Activated naive CD4-positive, alpha-beta T cell treated with anti-CD3 and anti-CD28 coated beads for 36 hours (primary cell): ENCODE data around the gene FAAP100. TPM values are rescaled to one million over a fixed set of nuclear protein-coding genes. Genes with fewer than 3 reads are reported as not detected.
"Not testable (repeated sequence)": the region's sequence is repeated elsewhere in the genome, so short reads cannot be mapped to it uniquely, and the experiment has no call there.

Experiments
- CTCF ChIA-PET: fragments of 350-600 bp; sonication (Branson Sonifier 250); formaldehyde crosslinking; loops from one replicate; lab custom pipeline; 2021; ENCODE audit warnings: antibody characterized with exemption; lab: Charles Lee
- DNase-seq: peaks from one replicate; pipeline ENCODE4 v3.0.0-alpha.2; 2020
- H3K27ac Mint-ChIP-seq: one replicate; pipeline ENCODE4 v1.8.0; 2021; ENCODE audit warnings: mild to moderate bottlenecking, mixed read lengths
- H3K27me3 Mint-ChIP-seq: one replicate; pipeline ENCODE4 v1.8.0; 2021; ENCODE audit warnings: low read depth, mixed read lengths
- H3K36me3 Mint-ChIP-seq: one replicate; pipeline ENCODE4 v1.8.0; 2021; ENCODE audit warnings: low read depth, mixed read lengths
- H3K4me1 Mint-ChIP-seq: one replicate; pipeline ENCODE4 v1.8.0; 2021; ENCODE audit warnings: low read depth, mixed read lengths
- H3K4me3 Mint-ChIP-seq: one replicate; pipeline ENCODE4 v1.8.0; 2021; ENCODE audit warnings: mild to moderate bottlenecking, moderate library complexity, mixed read lengths
- H3K9me3 Mint-ChIP-seq: one replicate; pipeline ENCODE4 v1.8.0; 2021; ENCODE audit warnings: mixed read lengths
- intact Hi-C: fragments of 100-400 bp; cut with micrococcal nuclease; formaldehyde crosslinking; loops from one replicate; pipeline ENCODE4 v1.15.1; 2023
- total RNA-seq, 2 experiments: library from RNA; stranded (reverse); gene quantifications; one replicate each; pipeline ENCODE4 v1.2.3, GENCODE V29; 2021

FAAP100 gene
- total RNA-seq, 2 experiments from 2014 or later: 25.3 to 27.1 TPM

DNA sequence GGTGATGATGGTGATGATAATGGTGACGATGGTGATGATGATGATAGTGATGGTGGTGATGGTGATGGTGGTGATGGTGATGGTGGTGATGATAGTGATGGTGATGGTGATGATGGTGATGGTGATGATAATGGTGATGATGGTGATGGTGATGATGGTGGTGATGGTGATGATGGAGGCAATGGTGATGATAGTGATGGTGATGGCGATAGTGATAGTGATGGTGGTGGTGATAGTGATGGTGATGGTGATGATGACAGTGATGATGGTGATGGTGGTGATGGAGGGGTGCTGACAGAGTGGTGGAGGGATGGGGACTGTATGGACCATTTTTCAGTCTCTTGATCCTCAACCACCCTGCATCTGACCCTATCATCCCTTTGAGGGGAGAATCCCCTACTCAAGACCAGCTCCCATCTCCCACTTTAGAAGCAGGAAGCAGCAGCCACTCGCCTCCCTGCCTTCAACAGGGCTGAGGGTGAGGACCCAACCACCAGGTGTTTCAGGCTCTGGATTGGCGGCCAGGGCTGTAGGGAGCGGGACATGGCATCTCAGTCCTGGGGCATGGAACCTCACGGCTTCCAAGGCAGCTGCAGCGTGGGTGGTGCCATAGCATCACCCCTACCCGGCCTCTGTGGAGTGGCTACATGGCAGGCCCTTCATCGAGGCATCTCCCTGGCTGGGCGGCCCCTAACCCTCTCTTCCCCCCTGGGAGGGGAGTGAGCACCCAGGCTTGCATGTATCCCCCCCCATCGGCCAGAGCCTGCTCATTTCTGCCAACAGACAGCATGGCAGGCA is 19.5 kb downstream of the FAAP100 start:
- no peak overlapping the region for H3K4me3 Mint-ChIP-seq
- peaks cover 11% of the 10 kb centered on the region for H3K27me3 Mint-ChIP-seq
- H3K9me3 Mint-ChIP-seq: no peaks in the 10 kb centered on the region
- H3K4me1 Mint-ChIP-seq: no peaks in the 10 kb centered on the region
- CTCF ChIA-PET: no interaction called here
- DNase-seq: no peak
- H3K36me3 Mint-ChIP-seq: no peaks in the 10 kb centered on the region
- no peak overlapping the region for H3K27ac Mint-ChIP-seq
- intact Hi-C loops: no loop called here

DNA sequence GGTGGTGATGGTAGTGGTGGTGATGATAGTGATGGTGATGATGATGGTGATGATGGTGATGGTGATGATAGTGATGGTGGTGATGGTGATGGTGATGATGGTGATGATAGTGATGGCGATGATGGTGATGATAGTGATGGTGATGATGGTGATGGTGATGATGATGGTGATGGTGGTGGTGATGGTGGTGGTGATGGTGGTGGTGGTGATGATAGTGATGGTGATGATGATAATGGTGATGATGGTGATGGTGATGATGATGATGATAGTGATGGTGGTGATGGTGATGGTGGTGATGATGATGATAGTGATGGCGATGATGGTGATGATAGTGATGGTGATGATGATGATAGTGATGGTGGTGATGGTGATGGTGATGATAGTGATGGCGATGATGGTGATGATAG is 20.2 kb downstream of the FAAP100 start:
- H3K36me3 Mint-ChIP-seq, intact Hi-C loops, H3K9me3 Mint-ChIP-seq, CTCF ChIA-PET, H3K4me3 Mint-ChIP-seq, H3K4me1 Mint-ChIP-seq, DNase-seq, H3K27ac Mint-ChIP-seq: not testable (repeated sequence)
- H3K27me3 Mint-ChIP-seq: peaks cover 11% of the 10 kb centered on the region

DNA sequence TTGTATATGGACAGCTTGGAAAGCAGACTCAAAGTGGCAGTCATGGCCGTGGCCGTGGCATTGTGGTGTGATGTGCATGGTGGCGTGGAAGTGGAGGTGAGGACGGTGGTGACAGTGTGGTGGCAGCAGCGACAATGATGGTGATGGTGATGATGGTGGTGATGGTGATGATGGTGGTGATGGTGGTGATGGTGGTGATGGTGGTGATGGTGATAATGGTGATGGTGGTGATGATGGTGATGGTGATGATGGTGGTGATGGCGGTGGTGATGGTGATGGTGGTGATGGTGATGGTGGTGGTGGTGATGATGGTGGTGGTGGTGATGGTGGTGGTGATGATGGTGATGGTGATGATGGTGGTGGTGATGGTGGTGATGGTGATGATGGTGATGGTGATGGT is 21.1 kb downstream of the FAAP100 start:
- H3K9me3 Mint-ChIP-seq, CTCF ChIA-PET, H3K27ac Mint-ChIP-seq, intact Hi-C loops, H3K4me3 Mint-ChIP-seq, H3K4me1 Mint-ChIP-seq, DNase-seq, H3K36me3 Mint-ChIP-seq: not testable (repeated sequence)
- H3K27me3 Mint-ChIP-seq: peaks cover 11% of the 10 kb centered on the region

DNA sequence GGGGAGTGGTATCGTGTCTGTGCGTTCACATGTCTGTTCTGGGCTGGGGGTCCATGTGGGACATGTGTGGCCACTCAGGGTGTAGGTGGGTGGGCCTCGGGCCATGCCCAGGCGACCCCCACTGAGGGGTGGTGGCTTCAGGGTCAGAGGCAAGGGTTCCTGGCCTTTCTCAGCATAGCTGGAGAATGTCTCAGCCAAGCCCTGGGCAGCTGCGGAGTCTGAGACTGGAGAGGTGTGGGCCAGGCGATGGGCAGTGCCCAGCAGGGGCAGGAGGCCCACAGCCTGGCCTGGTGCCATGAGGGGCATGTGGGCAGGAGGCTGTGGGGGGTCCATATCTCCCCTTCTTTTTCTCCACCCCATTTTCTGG is 22.7 kb downstream of the FAAP100 start:
- no peak overlapping the region for H3K27ac Mint-ChIP-seq
- no peaks in the 10 kb centered on the region for H3K36me3 Mint-ChIP-seq
- CTCF ChIA-PET: interaction anchor here (0.9 kb wide), 1 partner anchor 72 kb away, joined by 3 read pairs; no protein-coding TSS in a partner anchor
- no peak for DNase-seq
- peaks cover 6% of the 10 kb centered on the region for H3K27me3 Mint-ChIP-seq
- H3K9me3 Mint-ChIP-seq: no peaks in the 10 kb centered on the region
- no peak overlapping the region for H3K4me3 Mint-ChIP-seq
- H3K4me1 Mint-ChIP-seq: no peaks in the 10 kb centered on the region
- intact Hi-C loops: no loop called here

DNA sequence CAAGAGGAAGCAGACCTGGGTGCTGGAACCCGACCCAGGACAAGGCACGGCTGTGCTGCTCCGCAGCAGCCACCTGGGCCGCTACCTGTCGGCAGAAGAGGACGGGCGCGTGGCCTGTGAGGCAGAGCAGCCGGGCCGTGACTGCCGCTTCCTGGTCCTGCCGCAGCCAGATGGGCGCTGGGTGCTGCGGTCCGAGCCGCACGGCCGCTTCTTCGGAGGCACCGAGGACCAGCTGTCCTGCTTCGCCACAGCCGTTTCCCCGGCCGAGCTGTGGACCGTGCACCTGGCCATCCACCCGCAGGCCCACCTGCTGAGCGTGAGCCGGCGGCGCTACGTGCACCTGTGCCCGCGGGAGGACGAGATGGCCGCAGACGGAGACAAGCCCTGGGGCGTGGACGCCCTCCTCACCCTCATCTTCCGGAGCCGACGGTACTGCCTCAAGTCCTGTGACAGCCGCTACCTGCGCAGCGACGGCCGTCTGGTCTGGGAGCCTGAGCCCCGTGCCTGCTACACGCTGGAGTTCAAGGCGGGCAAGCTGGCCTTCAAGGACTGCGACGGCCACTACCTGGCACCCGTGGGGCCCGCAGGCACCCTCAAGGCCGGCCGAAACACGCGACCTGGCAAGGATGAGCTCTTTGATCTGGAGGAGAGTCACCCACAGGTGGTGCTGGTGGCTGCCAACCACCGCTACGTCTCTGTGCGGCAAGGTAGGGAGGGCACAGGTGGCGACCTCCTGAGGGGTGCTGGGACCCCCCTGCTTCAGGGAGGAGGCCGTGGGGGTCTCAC is 23.3 kb downstream of the FAAP100 start:
- no peak for DNase-seq
- no peaks in the 10 kb centered on the region for H3K9me3 Mint-ChIP-seq
- CTCF ChIA-PET: no interaction called here
- peaks cover 6% of the 10 kb centered on the region for H3K27me3 Mint-ChIP-seq
- intact Hi-C loops: no loop called here
- H3K36me3 Mint-ChIP-seq: no peaks in the 10 kb centered on the region
- no peaks in the 10 kb centered on the region for H3K4me1 Mint-ChIP-seq
- no peak overlapping the region for H3K27ac Mint-ChIP-seq
- no peak overlapping the region for H3K4me3 Mint-ChIP-seq

DNA sequence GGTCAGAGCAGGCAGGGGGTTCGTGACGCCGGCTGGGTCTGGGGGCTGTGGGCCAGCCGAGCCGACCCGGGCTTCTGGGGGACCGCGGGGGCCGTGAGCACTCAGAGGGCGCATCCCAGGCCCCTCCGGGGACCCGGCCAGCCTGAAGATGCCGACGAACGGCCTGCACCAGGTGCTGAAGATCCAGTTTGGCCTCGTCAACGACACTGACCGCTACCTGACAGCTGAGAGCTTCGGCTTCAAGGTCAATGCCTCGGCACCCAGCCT is 23.8 kb downstream of the FAAP100 start:
- no peaks in the 10 kb centered on the region for H3K9me3 Mint-ChIP-seq
- H3K27me3 Mint-ChIP-seq: peaks cover 4% of the 10 kb centered on the region
- no peak overlapping the region for H3K27ac Mint-ChIP-seq
- intact Hi-C loops: no loop called here
- no peak overlapping the region for H3K4me3 Mint-ChIP-seq
- no peaks in the 10 kb centered on the region for H3K4me1 Mint-ChIP-seq
- CTCF ChIA-PET: no interaction called here
- H3K36me3 Mint-ChIP-seq: no peaks in the 10 kb centered on the region
- DNase-seq: no peak

DNA sequence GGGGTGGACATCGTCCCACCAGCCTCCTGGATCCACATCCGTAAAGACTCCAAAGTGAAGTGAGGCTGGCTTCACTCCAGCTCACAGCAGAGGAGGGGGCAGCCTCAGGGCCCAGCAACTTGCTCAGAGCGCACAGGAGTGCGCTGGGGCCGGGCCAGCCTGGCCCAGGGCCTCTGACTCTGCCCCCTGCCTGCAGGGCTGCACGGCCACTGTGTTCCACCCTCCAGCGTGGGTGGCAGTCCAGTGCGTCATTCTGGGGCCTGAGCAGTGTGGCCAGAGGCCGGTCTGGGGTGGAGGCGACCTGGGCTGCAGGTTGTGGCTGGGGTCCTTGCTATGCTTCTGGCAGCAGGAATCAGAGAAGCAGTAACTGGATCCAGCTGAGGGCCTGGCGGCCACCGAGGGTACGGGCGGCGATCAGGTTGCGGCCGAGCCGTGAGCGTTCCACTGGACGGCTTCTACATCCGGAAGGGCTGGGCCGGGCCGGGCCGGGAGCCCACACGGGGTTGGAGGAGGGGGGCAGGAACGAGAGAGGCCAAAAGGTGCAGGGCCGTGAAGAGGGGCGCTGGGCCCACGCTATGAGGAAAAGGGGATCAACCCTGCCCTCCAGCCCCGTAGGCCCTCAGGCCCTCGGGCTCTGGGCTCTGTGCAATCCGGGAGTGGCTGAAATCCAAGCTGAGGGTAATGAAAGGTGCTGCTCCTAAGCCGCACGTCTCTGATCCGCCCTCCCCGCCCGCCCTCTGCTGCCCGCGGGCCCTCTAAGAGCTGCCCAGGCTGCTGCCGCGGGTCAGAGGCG is 24.4 kb downstream of the FAAP100 start, which contains the start of gene FSCN2:
Gene FSCN2 (plus strand): TSS at position 787 of the 793 bp plus-strand sequence. CDS start 155 bp downstream, outside the sequence.
- Mint-ChIP-seq H3K9me3 (no peaks in the 10 kb centered on the region), H3K27me3 (no peaks in the 10 kb centered on the region), H3K36me3 (no peaks in the 10 kb centered on the region), H3K4me1 (no peaks in the 10 kb centered on the region), H3K27ac (no peak within 1 kb of the TSS), H3K4me3 (no peak within 1 kb of the TSS)
- intact Hi-C loops: no loop called here
- no peak for DNase-seq
- CTCF ChIA-PET: no interaction called here

DNA sequence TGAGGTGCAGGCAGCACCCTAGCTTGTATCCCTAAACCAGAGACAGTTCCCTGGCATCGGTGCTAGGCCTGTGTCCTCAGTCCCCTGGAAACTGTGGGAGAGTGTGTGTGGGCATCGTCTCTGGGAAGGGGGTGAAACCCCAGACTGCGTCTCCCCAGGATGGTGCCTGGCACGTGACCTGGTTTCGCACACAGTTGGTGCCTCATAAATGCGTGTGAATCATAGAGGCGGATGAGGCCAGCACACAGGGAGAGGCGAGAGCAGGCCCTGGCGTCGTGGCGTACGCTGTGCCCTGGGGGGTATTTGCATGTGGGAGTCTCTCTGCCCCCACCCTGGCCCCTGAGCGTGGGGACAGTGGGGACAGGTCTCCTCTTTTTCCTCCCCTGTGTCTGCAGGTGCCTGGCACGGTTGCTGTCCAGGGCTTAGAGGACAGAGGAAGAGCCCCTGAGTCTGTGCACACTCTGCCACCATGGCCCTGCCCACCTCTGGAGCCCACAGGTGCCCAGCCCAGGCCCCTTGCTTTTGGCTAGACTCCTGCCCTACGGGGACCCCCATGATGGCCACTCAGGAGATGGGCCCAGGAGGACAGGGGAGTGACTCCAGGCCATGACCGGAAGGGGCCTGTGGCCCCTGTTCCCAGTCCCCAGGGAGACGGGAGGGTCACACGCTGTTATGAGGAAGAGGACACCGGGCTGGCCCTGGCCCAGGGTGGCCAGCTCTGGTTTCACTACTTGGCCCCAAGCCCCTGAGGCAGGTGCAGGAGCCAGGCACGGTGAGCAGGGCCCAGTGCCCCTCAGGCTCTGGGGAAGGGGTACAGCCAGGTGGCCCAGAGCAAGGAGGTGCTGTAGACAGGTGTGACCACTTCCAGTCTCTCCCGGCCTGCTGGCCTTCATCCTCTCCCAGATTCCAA is 25.2 kb downstream of the FAAP100 start:
- H3K36me3 Mint-ChIP-seq: no peaks in the 10 kb centered on the region
- CTCF ChIA-PET: no interaction called here
- no peaks in the 10 kb centered on the region for H3K9me3 Mint-ChIP-seq
- no peak overlapping the region for H3K27ac Mint-ChIP-seq
- no peaks in the 10 kb centered on the region for H3K27me3 Mint-ChIP-seq
- no peak for DNase-seq
- no peaks in the 10 kb centered on the region for H3K4me1 Mint-ChIP-seq
- no peak overlapping the region for H3K4me3 Mint-ChIP-seq
- intact Hi-C loops: no loop called here

DNA sequence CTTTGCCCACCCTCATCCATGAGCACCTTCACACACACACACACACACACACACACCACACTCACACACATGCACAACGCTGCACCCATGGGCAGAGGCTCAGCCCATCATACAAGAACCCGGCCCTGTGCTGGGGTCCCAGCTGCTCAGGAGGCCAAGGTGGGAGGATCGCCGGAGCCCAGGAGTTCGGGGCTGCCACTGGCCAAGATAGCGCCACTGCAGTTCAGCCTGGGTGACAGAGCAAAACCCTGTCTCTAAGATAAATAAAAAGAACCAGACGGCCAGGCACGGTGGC is 27.3 kb downstream of the FAAP100 start:
- H3K4me3 Mint-ChIP-seq: no peak overlapping the region
- no peak for DNase-seq
- intact Hi-C loops: no loop called here
- no peaks in the 10 kb centered on the region for H3K27me3 Mint-ChIP-seq
- no peaks in the 10 kb centered on the region for H3K36me3 Mint-ChIP-seq
- H3K4me1 Mint-ChIP-seq: no peaks in the 10 kb centered on the region
- CTCF ChIA-PET: no interaction called here
- H3K27ac Mint-ChIP-seq: no peak overlapping the region
- no peaks in the 10 kb centered on the region for H3K9me3 Mint-ChIP-seq

DNA sequence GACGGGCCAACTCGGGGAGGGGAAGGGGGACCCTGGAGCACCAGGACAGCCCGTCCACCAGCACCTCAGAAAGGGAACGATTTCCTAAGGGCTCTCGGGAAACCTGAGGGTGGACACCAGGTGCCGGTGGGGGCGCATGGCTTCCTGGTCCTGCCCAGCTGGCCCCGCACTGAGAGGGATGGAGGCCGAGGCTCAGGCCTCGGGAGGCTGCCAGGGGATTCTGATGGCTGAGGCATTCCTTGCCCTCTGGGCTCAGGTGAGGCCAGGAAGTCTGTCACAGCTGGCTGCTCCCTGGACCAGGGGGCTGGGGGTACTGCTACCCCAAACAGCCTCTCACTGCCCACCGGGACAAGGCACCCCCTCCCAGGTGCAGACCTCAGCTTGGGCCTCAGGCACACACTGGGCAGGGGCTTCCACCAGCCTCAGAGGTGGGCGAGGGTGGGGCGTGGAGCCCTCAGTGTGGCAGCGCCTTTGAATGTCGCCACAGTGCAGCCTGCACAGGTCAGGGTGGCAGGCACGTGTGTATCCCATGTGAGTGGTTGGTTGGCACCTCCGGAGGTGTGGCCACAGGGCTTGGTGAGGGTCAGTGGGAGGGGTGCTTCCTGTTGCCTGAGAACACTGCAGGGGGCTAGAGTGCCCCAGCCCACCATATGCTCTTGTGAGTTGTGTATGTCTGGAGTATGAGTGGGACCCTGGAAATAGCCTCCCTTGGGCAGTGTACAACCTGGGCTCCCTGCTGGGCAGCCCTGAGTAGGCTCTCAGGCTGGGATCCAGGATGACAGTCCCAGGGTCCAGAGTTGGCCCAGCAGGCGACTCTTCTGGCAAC is 27.9 kb downstream of the FAAP100 start:
- DNase-seq: no peak
- H3K9me3 Mint-ChIP-seq: no peaks in the 10 kb centered on the region
- CTCF ChIA-PET: no interaction called here
- H3K4me3 Mint-ChIP-seq: no peak overlapping the region
- H3K36me3 Mint-ChIP-seq: no peaks in the 10 kb centered on the region
- no peak overlapping the region for H3K27ac Mint-ChIP-seq
- intact Hi-C loops: no loop called here
- no peaks in the 10 kb centered on the region for H3K27me3 Mint-ChIP-seq
- no peaks in the 10 kb centered on the region for H3K4me1 Mint-ChIP-seq

DNA sequence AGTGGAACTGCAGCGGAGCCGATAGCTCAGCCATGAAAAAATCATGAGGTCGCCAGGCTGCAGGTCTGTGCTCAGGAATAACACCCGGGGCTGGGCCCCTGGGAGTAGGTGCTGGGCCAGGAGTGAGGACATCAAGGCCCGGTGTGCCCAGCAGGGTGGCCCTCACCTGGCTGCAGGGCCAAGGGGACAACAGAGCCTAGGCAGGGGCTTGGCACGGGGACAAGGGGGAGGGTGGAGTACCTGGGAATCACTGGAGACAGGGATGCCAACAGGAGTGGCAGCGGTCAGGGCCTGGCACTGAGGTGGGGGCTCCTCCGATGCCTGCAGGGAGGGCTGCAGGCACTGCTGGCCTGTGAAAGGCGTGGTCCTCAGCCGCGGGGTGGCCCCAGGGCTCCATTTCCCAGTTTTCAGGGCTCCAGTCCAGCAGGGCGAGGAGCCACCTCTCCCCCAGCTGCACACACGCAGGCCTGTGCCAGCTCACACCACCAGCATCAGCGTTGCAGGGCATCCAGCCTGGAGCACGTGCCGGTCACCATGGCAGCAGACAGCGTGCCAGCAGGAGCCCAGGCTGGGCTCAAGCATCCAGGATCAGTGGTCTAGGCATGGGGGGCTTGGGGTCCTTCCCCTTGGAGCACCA is 28.6 kb downstream of the FAAP100 start:
- H3K4me3 Mint-ChIP-seq: no peak overlapping the region
- CTCF ChIA-PET: no interaction called here
- H3K9me3 Mint-ChIP-seq: no peaks in the 10 kb centered on the region
- no peaks in the 10 kb centered on the region for H3K4me1 Mint-ChIP-seq
- no peaks in the 10 kb centered on the region for H3K27me3 Mint-ChIP-seq
- H3K27ac Mint-ChIP-seq: no peak overlapping the region
- no peaks in the 10 kb centered on the region for H3K36me3 Mint-ChIP-seq
- no peak for DNase-seq
- intact Hi-C loops: no loop called here
